ENCODE measurements around the gene KIAA0825.
A peak's percentile ranks its signal among the peaks of the same experiment; 100 is the strongest.

Gene KIAA0825

GRCh38 chr5:94571415-94571814 is 47.0 kb downstream of the KIAA0825 start:
- no peak for DNase-seq

- DNase-seq, result no peak
Observed at GRCh38 chr5:94564812-94565211, 53.6 kb downstream of the KIAA0825 start.

DNA sequence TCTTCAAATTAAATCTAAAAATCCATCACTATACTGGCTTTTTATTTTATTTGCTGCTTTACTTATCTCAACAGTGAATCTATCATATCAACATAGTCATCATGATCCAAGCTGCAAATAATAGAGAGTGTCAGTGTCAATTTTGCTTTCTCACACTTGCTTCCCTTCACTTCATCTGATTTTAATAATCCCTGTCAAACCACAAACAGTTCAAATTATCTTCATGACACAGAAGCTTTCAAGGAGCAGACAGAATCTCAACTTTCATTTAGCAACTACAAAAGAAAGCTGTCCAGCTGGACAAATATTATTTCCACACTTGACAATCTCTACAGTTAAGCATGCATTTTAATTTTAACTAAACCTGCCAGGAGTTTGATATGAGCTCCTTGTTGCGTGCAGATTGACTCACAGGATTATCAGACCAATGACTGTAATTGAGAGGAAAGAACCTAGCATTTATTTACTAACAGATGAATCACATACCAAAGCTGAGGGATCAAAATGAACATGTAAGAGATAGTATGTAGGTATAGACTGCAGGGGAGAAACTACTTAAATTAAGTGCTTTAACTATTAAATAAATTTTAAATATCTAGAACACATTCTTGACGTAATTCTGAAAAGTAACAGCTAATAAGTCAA is 56.0 kb downstream of the KIAA0825 start:
- DNase-seq, result peak; percentile 1

GRCh38 chr5:94558028-94558427 is 60.4 kb downstream of the KIAA0825 start:
- DNase-seq, result no peak

DNA sequence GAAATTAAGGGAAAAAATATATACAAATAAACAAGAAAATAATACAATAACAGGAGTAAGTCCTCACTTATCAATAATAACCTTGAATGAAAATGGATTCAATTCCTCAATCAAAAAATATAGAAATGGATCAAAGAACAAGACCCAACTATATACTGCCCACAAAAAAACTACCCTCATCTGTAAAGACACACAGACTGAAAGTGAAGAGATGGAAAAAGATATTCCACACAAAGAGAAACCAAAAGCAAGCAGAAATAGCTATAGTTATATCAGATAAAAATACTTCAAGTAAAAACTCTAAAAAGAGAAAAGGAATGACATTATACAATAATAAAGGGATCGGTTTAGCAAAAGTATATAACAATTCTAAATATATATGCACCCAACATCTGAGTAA is 66.5 kb downstream of the KIAA0825 start:
- DNase-seq, result no peak

DNA sequence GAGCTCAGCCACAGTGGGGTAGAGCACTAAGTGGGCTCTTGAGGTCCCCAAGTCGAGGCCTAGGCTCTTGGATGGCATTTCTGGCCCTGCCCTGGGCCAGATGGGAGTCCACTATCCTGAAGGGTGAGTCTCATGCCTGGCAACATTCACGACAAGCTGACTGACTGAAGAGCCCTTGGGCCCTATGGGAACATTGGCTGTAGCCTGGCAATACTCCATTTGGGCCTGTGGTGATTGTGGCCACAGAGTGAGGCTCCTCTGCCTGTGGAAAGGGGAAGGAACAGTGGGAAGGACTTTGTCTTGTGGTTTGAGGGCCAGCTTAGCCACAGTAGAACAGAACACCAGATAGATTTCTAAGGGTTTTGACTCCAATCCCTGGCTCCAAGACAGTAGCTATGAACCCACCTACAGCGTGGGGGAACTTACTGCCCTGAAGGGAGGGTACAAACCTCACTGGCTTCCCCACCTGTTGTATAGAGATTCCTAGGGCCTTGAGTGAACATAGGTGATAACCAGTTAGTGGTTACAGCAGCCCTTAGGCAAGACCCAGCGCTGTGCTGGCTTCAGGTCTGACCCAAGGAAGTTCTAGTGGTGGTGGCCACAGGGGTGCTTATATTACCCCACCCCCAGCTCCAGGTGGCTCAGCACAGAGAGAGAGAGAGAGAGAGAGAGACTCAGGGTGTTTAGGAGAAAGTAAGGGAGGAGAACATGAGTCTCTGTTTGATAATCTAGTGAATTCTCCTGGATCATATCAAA is 72.4 kb downstream of the KIAA0825 start:
- DNase-seq, result no peak

GRCh38 chr5:94544875-94545547 is 73.4 kb downstream of the KIAA0825 start:
- peak; percentile 80 for DNase-seq

- no peak for DNase-seq
Observed at GRCh38 chr5:94544031-94544650, 74.3 kb downstream of the KIAA0825 start.

DNA sequence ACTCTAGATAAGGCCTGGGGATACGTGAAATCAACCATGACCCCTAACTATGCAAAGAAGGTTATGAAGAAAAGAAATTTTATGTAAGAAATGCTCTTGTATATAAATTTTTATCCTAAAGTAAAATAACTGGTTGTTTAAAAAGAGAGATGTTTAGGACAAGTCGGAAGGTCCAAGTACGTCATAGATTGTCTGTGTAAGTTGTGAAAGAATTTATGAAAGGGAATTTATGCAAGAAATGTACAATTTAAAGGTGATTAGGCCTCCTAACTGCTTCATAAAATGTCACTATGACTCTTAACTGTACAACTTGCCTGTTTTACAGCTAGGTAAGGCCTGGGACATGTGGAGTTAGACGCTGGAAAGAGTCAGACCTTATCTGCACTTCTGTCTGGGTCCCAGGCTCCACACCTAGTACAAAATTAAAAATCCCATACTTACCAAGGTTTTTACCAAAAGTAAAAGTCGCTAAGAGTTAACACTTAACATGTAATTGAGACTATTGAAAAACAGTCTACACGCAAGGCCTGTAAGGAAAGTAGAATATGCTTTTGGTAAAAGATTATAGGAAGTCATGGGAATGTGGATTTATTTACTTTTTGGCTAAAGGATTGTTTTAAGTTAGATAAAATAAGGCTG is 77.4 kb downstream of the KIAA0825 start:
- no peak for DNase-seq

- no peak for DNase-seq
Observed at GRCh38 chr5:94538260-94538659, 80.1 kb downstream of the KIAA0825 start.

- peak; percentile 22 for DNase-seq
Observed at GRCh38 chr5:94526706-94527105, 91.7 kb downstream of the KIAA0825 start.

- DNase-seq, result peak; percentile 61
Observed at GRCh38 chr5:94524841-94525697, 93.3 kb downstream of the KIAA0825 start.

DNA sequence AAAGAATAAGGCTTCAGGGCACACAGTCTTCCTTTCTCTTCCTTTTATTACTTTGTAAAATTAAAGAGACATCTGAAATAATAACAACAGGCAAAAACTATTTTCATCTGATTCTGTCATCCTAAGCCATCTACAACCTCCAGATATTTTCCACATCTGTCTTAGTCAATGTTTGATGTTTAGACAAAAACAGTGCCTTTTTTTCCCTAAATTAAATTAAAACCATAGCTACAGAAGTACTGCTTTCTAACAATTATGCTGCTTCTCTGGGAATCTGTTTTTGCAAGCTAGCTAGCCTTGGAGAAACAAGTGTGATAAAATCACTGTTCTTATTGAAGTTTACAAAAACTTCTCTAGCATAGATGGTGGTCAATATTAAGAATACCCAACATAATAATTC is 95.4 kb downstream of the KIAA0825 start:
- DNase-seq, result no peak

GRCh38 chr5:94522117-94522516 is 96.3 kb downstream of the KIAA0825 start:
- no peak for DNase-seq

DNA sequence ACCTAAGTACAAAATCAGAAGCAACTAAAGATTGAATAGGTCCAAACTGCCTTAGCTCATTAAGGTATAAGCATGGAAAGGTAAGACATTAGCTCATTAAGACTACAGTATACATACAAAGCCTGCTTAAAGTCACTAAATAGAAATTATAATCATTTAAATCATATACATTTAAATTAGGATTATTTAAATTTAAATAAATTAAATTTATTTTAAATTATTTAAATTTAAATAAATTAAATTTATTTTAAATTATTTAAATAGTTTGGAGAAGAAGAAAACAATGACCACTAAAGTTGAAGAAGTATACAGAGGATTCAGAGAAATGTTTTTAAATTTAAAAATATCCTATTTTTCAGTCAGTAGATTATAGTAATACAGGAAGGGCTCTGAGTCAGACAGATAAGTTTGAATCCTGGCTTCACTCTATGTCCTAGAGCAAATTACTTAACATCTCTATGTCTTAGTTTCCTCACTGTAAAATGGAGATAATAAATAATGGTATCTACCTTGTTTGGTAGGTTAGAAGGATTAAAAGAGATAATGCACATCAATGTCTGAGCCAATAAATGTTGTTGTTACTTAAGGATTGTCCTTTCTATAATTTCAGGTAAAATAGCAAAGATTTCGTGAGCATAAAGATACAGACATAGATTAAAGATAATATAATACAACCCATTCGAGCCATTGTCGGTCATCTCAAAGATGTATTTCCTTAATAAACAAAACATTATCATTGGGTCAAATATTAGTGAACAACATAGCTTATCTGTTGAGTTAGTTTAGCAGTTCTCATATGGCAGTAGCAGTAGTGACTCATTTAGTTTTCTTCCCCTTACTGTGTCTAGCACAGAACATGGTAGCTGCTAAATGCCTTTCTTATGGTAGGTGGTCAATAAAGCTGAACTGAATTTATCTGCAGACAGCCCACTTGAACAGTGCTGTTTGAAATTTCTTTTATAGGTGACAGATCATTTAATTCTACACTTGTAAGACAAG is 100.6 kb downstream of the KIAA0825 start:
- no peak for DNase-seq

DNA sequence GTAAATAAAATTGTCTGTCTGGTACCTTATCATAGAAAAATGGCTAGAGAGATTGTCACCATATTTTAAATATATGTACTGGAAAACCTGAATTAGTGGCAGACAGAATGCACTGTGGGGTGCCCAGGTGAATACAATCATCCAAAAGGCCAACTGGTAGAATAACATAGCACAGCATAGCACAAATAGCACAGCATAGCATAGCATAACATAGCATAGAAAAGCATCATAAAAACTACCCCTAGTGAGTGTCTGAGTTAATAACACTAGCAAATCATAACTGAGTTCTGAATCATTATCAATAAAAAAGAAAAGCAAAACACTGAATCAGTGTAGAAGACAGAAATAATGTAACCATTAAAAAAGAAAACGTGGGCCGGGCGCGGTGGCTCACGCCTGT is 102.3 kb downstream of the KIAA0825 start:
- DNase-seq, result no peak

- peak; percentile 47 for DNase-seq
Observed at GRCh38 chr5:94508461-94509148, 109.8 kb downstream of the KIAA0825 start.

DNA sequence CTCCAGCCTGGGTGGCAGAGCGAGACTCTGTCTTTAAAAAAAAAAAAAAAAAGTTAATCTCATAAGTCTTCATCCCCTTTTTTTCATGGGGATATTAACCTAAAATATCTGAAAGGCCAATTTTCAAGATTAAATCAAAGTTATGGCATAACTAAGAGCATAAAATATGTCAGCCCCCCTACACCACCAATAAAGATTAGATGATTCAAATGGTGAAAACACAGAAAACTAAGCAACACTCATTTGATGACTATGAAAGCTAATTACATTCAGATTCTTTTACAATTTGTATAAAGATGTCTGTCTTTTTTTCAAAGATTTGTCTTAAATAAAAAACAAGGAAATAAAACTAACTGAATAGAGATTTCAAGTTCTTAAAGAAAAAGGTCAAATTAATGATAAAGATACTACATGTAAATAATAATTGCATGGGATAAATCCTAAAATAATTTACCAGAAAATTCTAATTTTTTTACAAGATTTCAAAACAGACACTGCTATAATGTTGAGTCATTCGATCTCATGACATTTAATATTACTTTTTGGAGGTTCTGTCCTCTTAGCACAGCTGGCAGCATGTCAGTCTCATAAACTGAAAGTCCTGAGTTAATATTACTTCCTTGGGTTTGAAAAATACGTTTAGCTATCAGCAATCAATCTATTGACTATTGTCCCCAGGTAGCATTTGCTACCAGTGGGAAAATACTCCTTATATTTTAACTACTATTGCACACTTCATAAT is 112.9 kb downstream of the KIAA0825 start:
- no peak for DNase-seq

DNA sequence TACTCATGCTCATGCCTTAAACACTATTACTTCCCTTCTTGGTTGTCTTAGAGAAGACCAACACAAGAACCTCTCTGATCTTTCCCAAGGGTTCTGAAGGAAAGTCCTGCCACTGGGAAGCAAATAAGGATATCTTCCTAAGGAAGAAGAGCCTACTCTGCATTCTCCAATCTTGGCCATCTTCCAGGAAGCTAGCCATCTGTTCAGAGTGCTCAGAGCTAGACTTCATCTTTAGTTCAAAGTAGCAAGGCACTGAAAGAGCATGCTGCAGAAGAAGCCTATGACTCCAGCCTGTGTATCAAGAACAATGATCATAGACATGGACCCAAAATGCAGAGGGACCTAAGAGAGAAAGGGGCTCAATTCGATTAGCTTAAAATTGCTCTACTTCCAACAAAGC is 114.7 kb downstream of the KIAA0825 start:
- DNase-seq, result peak; percentile 70

Data from NCI-H82 (cell line).